ENCODE data around the gene TMEM200C.

TMEM200C gene

DNA sequence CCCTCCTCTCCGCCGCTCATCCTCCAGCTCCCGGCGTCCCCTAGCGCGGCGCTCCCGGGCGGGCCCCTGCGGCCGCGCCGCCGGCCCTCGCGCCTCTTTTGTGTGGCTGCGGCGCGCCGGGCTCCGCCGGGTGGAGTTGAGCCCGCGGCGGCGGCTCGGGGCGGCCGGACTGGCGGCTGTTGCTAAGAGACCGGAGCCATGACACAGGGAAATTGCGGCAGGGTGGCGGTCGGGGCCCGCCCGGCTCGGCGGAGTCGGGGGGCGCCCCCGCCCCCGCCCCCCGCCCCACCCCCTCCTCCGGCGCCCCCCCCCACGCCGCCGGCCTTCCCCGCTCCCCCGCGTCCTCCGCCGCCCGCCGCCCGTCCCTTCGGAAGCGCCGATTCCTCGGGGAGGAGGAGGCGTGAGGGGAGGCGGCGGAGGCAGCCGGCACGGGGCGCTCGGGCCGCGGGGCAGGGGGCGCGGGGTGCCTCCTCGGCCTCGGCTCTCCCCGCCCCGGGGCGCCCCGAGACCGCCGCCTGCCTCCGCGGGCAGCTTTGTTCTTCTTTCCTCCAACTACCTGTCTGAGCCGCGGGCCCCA, at the start of gene TMEM200C:
TSS of gene TMEM200C (minus strand) at position 224 of the 577 bp plus-strand sequence. CDS start 3,459 bp downstream, outside the sequence.
- DNase-seq (ENCODE audit: low read depth), result no peak

DNA sequence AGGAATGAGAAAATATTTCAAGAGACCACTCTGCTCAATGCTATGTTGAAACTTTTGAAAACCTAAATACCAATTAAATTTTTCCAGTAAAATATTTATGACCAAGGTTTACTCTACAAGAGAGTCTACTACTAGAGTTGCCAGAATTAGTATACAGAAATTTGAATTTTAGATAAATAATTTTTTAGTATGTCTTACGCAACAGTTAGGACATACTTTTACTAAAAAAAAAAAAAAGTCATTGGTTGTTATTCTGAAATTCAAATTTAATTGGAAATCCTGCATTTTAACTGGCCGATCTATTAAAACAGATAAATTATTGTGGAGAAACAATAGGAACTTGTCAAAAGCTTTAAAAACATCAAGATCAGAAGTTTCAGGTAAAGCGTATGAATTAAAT, 49.1 kb upstream of the TMEM200C start:
- DNase-seq (ENCODE audit: low read depth), result no peak

DNA sequence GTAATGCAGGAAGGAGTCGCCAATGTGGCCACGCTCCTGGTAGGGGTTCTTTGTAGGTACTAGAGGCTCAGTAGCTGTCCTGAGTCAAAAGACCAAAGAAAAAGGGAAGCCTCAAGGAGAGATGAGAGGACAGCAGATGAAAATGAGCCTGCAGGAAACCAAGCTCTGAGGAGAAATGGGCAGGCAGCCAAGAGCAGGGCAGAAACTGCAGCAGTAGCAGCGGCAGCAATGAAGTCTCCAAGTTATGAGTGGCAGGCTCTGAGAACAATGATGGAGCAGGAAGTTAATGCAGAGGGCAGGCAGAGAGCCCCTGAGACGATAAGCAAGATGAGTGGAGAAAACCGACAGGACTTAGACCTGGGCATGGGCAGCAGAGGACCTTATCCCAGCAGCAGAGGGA, 48.2 kb upstream of the TMEM200C start:
- no peak for DNase-seq (ENCODE audit: low read depth)

DNA sequence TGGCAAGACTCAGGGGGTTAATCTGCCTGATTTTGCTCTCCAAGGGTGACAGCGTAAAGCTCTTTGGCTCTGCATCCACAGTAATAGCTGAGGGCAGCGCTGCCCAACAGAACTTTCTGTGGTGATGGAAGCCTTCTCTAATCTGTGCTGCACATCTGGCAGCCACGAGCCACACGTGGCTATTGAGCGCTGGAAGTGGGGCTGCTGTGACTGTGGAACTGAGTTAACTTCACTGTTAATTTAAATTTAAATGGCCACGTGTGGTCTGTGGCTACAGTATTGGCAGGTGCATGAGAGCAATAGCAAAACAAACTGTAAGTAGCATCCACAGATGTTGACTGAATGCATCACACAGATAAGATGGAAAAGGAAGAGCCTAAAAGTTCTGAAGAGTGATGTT, 47.3 kb upstream of the TMEM200C start:
- DNase-seq (ENCODE audit: low read depth), result no peak

DNA sequence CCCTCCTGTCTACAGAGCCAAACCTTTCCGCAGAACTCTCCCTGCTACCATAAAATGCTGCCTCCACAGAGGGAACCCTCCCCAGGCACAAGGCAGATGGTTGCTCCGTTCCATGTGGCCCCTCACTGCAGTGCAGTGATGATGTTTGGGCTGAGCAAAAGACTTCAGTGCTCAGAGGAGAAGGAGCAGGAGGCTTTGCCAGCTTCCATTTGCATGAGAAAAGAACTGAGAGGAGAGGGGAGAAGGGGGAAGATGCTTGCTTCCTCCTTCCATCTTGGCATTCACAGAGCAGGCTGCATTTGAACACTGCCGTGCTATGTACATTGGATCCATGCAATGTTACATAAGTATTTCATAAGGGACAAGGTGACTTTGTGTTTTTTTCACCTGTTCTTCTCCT, 46.6 kb upstream of the TMEM200C start:
- no peak for DNase-seq (ENCODE audit: low read depth)

DNA sequence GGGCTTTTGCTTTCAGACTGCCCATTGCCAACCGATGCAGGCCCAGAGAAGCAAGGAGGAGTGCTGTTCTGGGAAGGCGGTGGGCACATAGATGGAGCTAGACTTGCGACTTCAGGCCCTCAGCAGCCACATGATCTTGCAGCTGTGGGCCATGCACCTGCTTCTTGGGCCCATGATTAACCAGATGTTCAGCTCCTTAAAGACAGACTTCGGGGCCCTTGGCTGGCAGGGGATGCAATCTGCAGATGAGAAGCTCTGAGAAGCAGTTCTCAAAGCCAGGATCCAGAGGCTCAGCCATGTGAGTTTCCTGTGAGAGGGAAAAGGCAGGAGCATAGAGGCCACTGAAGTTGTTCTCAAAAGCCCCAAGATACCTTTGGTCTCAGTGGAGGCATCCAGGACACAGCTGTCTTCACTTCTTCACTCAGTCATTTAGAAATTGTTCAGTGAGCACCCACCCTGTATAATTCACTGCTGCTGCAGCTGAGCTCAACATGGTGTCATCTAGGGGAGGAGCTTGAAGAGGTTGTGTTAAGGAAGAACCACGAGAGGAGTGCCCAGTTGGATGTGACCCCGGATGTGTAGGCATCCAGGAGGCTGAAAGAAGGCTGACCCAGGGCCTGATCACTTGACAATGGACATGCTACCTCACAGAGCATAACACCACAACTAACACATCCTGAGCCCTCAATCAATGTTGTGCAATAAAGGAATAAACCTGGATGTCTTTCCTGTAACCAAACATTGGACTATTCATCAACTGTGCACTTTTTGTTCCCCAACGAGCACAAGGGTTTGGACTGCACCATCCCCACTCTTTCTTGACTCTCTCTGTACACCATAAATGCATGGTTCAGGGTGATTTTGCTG, 44.7 kb upstream of the TMEM200C start:
- DNase-seq (ENCODE audit: low read depth), result no peak

DNA sequence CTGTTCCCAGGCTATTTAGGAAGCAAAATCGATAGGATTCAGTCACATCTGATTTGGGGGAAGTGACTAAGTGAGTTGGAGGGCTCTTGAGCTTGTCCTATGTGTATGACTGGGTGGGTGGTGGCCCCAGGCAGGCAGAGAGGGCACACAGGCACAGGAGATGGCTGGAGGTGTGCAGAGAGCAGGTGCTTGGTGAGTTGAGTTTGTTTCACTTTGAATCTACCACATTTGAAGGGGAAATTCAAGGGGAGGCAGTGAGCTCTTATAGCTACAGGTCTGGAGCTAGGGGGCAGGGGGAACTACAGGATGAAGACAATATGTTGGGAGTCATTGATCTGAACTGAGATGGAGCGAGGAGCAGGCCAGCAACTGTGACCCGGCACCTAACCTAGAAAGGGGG, 42.5 kb upstream of the TMEM200C start:
- DNase-seq (ENCODE audit: low read depth), result no peak

DNA sequence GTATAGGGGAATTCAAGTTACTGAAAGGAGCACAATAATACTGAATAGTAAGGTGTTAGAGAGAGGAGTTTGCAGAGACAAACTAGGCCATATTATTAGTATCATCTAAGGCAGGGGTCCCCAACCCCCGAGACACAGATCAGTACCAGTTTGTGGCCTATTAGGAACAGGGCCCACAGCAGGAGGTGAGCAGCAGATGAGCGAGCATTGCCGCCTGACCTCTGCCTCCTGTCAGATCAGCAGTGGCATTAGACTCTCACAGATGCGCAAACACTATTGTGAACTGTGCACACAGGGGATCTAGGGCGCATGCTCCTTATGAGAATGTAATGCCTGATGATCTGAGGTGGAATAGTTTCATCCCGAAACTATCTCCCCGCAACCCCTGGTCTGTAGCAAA, 41.8 kb upstream of the TMEM200C start:
- DNase-seq (ENCODE audit: low read depth), result no peak

DNA sequence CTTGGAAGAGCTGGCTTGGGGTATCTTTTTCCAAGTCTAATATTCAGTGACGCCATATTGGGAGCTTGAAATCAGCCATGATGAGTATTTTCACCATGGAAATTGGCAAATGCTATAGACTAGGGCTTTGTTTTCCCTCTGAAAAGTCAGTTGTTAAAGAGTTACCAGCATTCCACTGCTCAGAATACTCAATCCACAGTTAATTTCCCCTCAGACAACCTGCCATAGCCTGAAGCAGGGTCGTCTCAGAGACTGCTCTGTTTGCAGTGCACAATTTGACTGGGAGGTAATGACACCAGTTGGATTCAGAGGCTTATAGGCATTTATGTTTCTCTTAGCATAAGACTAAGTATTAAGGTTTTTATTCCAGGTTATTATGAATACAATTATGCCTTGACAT, 35.5 kb upstream of the TMEM200C start:
- no peak for DNase-seq (ENCODE audit: low read depth)

DNA sequence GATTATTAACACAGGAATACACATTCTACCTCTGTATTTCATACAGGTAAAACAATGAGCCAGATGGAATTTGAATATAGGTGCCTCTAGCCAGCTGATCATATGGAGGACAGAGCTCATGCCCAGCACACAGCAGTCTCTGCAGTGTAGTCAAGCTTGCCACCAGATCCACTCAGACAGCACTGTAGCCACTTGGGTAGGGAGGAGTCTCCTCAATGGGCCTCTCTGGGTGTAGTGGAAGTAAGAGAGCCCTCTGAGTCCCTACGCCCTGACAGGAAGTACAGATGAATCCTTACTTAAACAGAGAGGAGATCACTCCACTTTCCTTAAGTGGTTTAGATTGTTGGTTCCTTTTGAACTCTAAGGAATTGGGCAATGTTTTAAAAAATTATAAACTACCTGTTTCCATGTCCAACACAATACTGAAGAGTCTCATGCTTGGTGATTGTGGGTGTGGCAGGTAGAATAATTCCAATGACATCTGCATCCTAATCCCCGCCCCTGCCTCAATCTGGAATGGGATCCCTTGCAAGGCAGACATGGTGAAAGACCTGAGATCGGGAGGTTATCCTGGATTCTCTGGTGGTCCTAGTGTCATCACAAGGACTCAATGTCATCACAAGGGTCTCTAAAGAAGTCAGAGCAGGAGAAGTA, 23.0 kb upstream of the TMEM200C start:
- DNase-seq (ENCODE audit: low read depth), result no peak

DNA sequence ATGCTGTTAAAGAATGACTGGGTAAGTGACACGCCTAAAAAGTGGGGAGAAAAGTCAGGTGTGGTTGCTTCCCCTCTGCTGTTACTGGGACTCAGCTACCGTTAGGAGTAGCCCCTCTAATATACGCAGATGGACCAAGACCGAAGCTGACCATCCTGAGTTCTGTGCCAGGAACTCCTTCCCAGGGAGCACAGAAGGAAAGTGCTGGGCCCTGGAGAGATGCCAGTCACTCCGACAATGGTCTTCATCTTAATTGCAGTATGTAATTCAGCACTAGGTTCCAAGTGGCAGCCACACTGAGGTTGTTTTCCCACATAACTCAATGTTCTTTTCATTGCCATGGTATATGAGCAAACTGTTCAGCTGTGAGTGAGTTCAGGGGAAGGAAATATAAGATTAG, 19.6 kb upstream of the TMEM200C start:
- DNase-seq (ENCODE audit: low read depth), result no peak

DNA sequence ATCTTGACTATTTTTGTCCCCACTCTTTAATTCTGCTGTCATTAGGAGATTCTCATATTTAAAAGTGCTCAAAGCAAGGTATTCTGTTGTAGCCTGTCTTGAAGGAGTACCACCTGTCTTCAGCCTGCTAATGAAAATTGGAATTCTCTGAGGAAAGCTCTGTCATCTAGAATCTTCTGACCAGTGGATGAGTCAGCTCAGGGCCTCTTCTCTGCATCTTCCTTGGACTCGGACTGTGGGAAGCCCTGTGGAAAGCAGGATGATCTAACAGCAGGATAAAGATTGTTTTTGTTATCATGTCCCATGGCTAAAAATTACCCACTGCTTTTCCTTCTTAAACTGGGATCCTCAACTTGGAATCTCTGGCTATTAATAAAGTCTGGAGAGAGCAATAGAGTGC, 18.7 kb upstream of the TMEM200C start:
- DNase-seq (ENCODE audit: low read depth), result no peak

DNA sequence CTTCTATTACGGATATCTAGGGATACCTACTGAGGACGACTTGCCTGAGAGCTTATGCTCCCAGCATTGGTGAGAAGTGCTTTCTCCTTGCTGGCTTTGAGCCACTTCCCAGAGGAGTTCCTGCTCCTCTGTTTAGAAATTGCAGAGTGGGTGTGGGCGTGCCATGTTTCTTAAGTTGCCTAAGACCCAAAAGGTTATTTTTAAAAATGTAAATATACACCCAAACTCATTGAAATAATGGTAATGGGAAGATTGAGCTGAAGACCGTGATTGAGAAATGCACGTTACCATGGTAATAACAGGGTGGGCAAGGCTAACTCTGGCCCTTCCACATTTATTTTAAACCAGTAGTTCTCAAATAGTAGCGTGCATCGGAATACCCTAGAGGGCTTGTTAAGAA, 17.2 kb upstream of the TMEM200C start:
- DNase-seq (ENCODE audit: low read depth), result no peak

DNA sequence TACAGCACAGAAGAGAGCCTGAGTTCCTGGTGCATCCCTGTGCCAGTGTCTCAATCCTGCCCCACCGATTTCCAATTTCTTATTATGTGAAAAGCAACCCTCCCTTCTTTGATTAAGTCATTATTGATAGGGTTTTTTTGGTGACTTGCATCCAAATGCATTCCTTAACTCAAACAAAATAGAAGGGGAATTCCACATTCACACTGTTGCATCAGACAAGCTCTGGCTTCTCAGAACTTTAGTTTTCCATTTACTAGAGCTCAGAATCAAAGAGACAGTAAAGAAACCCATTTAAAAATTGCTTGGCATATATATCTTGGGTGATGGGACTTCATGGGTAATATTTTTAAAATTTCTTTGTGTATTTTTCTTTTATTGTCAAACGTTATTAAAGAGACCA, 13.8 kb upstream of the TMEM200C start:
- no peak for DNase-seq (ENCODE audit: low read depth)

DNA sequence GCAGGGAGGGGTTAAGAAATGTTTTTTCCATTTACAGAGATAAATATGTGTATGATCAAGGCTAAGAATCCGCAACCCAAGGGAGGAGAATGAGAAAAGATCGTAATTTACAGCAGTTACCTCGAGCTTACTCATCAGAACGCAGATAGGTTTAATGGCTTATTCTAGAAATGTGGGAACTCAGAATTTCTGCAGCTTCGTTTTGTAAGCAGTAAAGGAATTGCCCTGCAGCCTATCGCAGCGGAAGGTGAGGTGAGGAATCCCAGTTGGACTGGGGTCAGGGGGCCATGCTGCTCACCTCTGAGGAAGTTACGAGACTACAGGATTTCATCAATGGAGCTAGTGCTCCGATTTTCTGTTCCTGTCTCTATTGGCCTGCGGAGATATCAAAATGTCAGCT, 8.1 kb upstream of the TMEM200C start:
- no peak for DNase-seq (ENCODE audit: low read depth)

DNA sequence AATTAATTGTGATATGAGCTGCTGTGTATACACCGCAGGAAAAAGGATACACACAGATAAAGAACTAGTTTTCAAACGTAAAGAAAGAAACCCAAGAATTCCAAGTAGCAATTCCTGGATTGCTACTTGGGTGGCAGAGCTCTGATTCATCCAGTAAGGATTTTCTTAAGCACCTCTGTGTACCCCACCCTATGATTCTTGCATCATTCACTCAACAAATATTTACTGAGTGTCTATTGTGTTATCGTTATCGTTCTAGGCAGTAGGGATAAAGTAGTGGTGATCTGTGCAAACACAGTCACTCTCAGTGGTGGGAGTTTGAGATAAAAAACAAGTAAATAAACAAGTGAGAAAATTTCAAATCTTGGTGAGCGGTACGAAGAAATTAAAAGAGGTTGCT, 4.9 kb upstream of the TMEM200C start:
- DNase-seq (ENCODE audit: low read depth), result no peak

DNA sequence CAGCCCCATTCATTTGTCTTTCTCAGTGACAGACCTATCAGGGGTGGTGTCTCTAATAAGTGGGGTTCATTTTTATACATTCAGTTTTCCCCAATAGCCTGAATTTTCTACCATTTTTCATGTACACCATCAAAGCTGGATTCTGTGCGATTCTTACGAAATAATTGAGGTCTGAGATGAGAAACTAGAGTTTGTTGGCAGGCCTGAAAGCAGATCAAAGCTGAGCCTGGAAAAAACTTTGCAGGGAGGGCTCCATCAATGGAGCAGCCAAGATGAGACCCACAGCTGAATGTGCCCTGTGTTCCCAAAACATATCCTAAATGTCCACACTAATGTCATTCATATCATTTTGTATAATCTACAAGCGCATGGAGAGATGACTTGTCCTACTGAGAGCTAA, 4.5 kb upstream of the TMEM200C start:
- DNase-seq (ENCODE audit: low read depth), result no peak

DNA sequence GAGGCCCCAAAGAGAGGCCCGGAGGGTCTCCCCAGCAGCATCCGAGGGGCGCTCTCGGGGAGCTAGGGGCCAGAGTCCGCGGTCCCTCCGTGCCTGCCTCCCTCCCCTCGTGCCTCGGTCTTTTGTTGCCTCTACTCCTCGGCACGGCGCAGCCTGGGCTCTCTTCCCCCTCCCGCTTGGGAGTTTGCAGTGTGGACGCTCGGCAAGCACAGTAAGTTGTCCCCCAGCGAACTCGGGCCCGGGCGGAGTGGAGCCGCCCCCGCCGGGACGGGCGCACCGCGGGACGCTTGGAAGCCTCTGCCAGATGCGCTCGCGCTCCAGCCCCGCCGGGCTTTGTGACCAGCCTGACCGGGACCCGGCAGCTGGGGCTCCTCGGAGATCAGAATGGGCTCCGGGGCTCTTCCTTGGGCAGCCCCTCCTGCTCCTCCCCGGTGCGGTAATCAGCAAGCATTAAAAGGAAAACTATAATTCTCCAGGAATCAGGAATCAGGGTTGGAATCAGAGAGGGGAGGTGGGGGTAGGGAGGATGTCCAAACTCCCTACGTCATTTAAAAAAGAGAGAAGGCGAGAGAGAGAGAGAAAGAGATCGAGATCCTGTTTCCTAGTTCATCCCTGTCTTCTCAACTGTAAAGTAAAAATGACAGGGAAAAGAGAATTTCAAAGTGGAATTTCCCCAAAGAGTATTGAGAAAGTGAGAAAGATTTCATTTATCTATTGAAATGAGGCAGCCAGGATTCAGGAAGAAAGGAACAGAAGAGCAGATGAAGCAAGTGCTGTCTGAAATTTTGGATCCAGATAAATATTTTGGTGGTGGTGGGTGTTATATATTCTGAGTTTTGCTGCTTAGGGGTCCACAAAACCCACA, 786 bp upstream of the TMEM200C start:
- no peak for DNase-seq (ENCODE audit: low read depth)

DNA sequence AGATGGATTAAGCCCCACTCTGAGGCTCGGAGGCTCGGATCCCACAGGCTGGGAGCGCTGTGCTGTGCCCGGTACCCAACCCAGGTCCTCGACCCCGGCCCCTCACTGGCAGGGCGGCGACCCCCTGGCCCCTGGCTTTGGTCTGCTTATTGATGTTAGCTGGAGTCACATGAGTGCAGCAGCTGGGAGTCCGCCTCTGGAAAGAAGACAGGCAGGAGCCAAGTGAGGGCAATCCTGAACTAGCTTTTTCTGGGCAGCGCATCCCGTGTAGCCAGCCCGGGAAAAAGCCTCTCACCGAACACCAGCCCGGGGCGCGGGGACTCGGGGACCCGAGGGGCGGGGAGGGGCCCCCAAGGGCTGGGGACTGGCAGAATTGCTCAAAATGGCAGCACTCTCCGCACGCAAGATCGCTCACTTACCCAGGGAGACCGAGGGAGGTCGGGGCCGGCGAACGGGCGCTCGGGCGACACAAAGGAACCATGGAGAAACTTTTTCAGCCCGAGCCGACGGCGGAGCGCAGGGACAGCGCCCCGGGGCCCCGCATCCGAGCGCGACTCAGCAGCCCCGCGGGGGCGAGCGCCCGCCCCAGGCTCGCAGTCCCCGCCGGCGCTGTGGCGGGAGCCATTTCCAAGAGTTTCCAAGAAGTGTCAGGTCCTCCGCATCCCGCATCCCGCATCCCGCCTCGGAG, 567 bp downstream of the TMEM200C start:
- DNase-seq (ENCODE audit: low read depth), result no peak

DNA sequence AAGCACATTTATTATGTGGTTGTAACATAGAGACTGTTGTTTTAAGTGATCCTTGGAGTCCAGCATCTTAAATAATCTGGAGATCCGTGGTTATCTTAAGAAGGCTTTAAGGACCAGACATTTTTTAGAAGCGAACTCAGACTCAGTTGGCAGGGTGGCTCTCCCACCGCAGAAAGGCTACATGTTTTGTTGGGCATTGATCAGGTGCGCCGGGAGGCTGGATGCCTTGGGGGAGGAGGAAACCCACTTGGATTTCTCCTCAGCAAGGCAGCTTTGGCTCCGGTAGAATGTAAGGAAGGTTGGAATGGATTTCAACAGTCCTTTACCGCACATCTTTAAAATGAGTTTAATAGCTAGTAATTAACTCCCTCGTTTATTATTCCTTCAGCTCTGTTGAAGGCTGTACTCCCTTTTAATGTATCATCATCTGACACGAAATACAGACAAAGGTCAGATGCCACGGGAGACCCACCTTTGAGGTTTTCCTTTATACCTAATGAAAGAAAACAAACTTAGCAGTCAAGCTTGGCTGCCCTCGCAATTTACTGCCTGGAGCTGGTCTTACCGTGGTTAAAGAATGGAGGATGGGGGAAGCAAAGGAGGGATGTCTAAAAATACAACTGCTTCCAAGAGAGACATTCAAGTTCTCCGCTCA, 1.2 kb downstream of the TMEM200C start:
- no peak for DNase-seq (ENCODE audit: low read depth)

DNA sequence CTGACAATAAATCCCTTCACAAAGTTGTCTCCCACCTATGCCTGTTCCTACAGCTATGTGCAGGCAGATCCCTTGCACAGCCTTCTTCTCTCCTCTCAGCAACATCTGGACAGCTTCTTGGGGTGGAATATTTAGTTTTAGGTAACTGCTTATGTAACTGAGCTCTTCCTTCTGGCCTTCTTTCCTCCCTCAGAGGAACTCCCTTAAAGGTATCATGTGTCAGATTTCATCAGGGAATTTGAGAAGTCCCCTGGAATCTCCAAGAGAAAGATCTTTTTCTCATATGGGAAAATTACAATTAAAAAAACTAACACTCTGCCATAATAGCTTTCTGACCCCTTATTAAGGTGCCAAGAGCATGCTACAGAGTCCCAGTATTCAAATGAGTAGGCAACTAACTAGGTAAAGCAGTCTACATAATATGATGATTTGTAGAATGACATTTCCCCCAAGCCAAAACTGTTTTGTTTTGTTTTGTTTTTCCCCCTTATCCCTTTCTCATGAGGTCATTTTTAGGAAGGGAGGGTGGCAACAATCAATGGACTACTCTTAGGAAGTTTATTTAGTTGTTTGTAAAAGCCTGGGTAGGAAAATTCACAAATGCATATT, 2.4 kb downstream of the TMEM200C start:
- no peak for DNase-seq (ENCODE audit: low read depth)

All from stimulated activated CD8-positive, alpha-beta memory T cell treated with anti-CD3 and anti-CD28 coated beads, Interleukin-4, amount 100 ng/mL, for 24 hours (primary cell).